Measurements from ENCODE around the gene PIK3CD.

- no peak for TF ChIP-seq CTCF (IDR thresholded peaks at IDR 0.05; ENCODE audit: poor library complexity)
- no peak for TF ChIP-seq EZH2phosphoT487 (IDR thresholded peaks at IDR 0.05; ENCODE audit: low read depth, severe bottlenecking, unreplicated experiment)
- no peak for TF ChIP-seq EZH2 (IDR thresholded peaks at IDR 0.05; ENCODE audit: borderline replicate concordance)
These were observed 39.0 kb downstream of the PIK3CD start for GRCh38 chr1:9690440-9691107.
